Activated CD4-positive, CD25-positive, alpha-beta regulatory T cell treated with anti-CD3 and anti-CD28 coated beads, Interleukin-2, amount 50 U/mL, for 72 hours (primary cell): ENCODE data around the gene ZNF444.
"Not testable (repeated sequence)": the region's sequence is repeated elsewhere in the genome, so short reads cannot be mapped to it uniquely, and the experiment has no call there.

Experiments used
- DNase-seq: peaks from one replicate; pipeline ENCODE4 v3.0.0; 2021

Gene ZNF444

GRCh38 chr19:56191115-56191514 is 50.0 kb downstream of the ZNF444 start:
- DNase-seq, result no peak

GRCh38 chr19:56191711-56192110 is 50.6 kb downstream of the ZNF444 start:
- no peak for DNase-seq

GRCh38 chr19:56193981-56194640 is 53.0 kb downstream of the ZNF444 start:
- DNase-seq, result no peak

DNA sequence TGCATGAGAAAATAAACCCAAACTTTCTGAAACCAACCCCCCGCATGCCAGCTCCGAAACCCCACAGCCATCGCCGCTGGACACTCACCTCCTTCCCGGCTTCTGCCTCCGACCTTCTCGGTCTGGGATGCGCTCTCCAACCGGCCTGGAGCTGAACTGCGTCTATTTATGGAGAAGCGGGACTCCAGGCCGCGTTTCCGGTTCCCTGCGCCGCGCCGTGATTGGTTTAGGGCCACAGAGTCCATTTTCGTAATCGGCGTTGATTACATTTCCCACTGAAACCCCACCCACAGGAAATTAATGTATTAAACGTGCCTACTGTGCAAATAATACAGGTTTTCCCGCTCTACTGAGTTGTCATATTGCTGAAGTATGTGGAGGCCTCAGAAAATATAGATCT is 56.6 kb downstream of the ZNF444 start, which contains the start of gene ZSCAN5B:
ZSCAN5B (minus strand) TSS at position 138 of the 400 bp plus-strand sequence. CDS start 4,731 bp downstream, outside the sequence.
- not testable (repeated sequence) for DNase-seq

- DNase-seq, result no peak
These were observed 58.6 kb downstream of the ZNF444 start for GRCh38 chr19:56199687-56200086.

DNA sequence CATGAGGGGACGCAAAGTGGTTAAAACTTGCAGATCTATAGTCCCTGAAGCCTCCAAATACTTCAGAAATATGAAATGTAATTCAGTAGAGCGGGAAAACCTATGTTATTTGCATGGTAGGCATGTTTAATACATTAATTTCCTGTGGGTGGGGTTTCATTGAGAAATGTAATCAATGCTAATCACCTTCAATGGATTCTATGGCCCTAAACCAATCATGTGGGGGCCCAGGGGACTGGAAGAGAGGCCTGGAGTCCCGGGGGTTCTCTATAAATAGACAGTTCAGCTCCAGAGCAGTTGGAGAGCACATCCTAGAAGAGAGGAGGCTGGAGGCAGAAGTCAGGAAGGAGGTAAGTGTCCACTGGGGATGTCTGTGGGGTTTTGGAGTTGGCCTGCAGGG is 60.9 kb downstream of the ZNF444 start, which contains the start of gene ZSCAN5C:
ZSCAN5C (plus strand) TSS at position 301 of the 400 bp plus-strand sequence. CDS start 3,641 bp downstream, outside the sequence.
- DNase-seq, result no peak

GRCh38 chr19:56207581-56207980 is 66.5 kb downstream of the ZNF444 start:
- DNase-seq, result not testable (repeated sequence)

DNA sequence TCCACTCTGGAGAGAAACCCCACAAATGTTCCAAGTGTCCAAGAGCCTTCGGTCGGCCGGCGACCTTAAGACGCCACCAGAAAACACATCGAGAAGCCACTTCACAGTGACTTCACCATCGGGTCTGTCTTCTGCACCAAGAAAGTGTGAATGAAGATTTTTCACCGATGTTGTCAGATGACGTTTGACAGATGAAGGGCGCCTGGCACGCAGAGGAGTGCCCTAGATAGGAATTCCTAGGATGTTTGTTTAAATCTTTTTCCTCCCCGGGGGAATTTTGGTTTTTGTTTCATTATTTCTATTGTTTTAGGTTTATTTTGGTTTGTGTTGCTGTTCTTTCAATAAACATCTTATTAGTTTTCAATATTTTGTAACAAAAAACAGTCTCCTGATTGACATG is 68.0 kb downstream of the ZNF444 start:
- no peak for DNase-seq

DNA sequence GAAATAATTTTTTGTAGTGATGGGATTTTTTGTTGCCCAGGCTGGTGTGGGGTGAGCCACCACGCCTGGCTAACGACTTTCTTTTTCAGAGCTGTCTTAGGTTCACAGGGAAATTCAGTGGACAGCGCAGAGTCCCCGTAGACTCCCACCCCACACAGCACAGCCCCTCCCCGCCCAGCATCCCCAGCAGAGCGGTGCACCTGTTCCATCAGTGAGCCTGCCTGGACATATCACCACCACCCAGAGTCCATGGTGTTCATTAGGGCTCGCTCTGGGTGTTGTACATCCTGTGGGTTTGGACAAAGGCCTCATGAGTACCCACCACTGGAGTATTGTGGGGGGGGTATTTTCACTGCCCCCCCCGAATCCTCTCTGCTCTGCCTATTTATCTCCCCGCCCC is 68.9 kb downstream of the ZNF444 start:
- not testable (repeated sequence) for DNase-seq
